CD4-positive, alpha-beta memory T cell (primary cell): ENCODE results near the gene SCP2. TPM values are rescaled to one million over a fixed set of nuclear protein-coding genes. Genes with fewer than 3 reads are reported as not detected.
A peak's percentile ranks its signal among the peaks of the same experiment; 100 is the strongest.

Experiments used
- CTCF ChIA-PET: fragments of 350-600 bp; sonication (Branson Sonifier 250); formaldehyde crosslinking; loops from one replicate; lab custom pipeline; 2021; ENCODE audit warnings: inconsistent platforms; ENCODE audit not compliant: partially characterized antibody; lab: Charles Lee
- POLR2A ChIA-PET: fragments of 350-600 bp; sonication (Branson Sonifier 250); formaldehyde crosslinking; loops from one replicate; lab custom pipeline; 2021; ENCODE audit not compliant: partially characterized antibody; lab: Charles Lee
- DNase-seq, 5 donors: peaks; one replicate each; pipeline versions ENCODE4 v3.0.0 to v3.0.0-alpha.2; 2020 to 2022; ENCODE audit warnings: mixed read lengths in 1 of 5
- H3K27ac ChIP-seq: one replicate; pipeline ENCODE4 v1.7.0; 2013; ENCODE audit warnings: low read depth, low read length
- H3K27me3 ChIP-seq: 2 replicates; pipeline ENCODE4 v1.7.0; 2013; ENCODE audit warnings: mild to moderate bottlenecking, low read length, moderate library complexity; ENCODE audit not compliant: insufficient read depth
- H3K36me3 ChIP-seq: 2 replicates; pipeline ENCODE4 v1.7.0; 2013; ENCODE audit warnings: mild to moderate bottlenecking, low read length, moderate library complexity; ENCODE audit not compliant: insufficient read depth
- H3K4me1 ChIP-seq: 2 replicates; pipeline ENCODE4 v1.7.0; 2013; ENCODE audit warnings: mild to moderate bottlenecking, low read length, moderate library complexity; ENCODE audit not compliant: insufficient read depth
- H3K4me3 ChIP-seq, 2 donors: one replicate each; pipeline ENCODE4 v1.7.0; 2013; ENCODE audit warnings: low read length in 2 of 2, mild to moderate bottlenecking in 1 of 2
- H3K9me3 ChIP-seq, 2 donors: one replicate each; pipeline ENCODE4 v1.7.0; 2013; ENCODE audit warnings: low read length in 2 of 2, control low read depth in 1 of 2; ENCODE audit not compliant: control insufficient read depth in 1 of 2
- H3K27ac Mint-ChIP-seq, 7 donors: one replicate each; pipeline ENCODE4 v1.8.0; 2020 to 2021; ENCODE audit warnings: mixed read lengths in 7 of 7, mild to moderate bottlenecking in 6 of 7, inconsistent platforms in 3 of 7, moderate library complexity in 3 of 7
- H3K27me3 Mint-ChIP-seq, 2 donors: one replicate each; pipeline ENCODE4 v1.8.0; 2020 to 2021; ENCODE audit warnings: mixed read lengths in 2 of 2
- H3K36me3 Mint-ChIP-seq, 2 donors: one replicate each; pipeline ENCODE4 v1.8.0; 2020 to 2021; ENCODE audit warnings: mixed read lengths in 2 of 2, inconsistent platforms in 1 of 2, mild to moderate bottlenecking in 1 of 2
- H3K4me1 Mint-ChIP-seq, 4 donors: one replicate each; pipeline ENCODE4 v1.8.0; 2020 to 2021; ENCODE audit warnings: mixed read lengths in 4 of 4, mild to moderate bottlenecking in 1 of 4
- H3K4me3 Mint-ChIP-seq, 8 donors: one replicate each; pipeline ENCODE4 v1.8.0; 2020 to 2021; ENCODE audit warnings: mixed read lengths in 8 of 8, mild to moderate bottlenecking in 7 of 8, moderate library complexity in 6 of 8, inconsistent platforms in 3 of 8
- H3K9me3 Mint-ChIP-seq, 8 donors: one replicate each; pipeline ENCODE4 v1.8.0; 2020 to 2021; ENCODE audit warnings: mixed read lengths in 8 of 8, mild to moderate bottlenecking in 5 of 8, inconsistent platforms in 3 of 8, moderate library complexity in 1 of 8
- intact Hi-C: fragments of 100-400 bp; cut with micrococcal nuclease; formaldehyde crosslinking; loops from one replicate; pipeline ENCODE4 v1.15.1; 2023
- polyA plus RNA-seq, 2 donors: library from polyadenylated mRNA; unstranded; fragments of 300-500 nt; fragmentation: Illumina TruSeq; gene quantifications; one replicate each; pipeline ENCODE4 v1.2.3, GENCODE V29; 2021
- total RNA-seq, 2 experiments: library from RNA; stranded (reverse); gene quantifications; one replicate each; pipeline ENCODE4 v1.2.3, GENCODE V29; 2021

SCP2 gene
- total and polyA plus RNA-seq, 4 experiments from 2014 or later: 49.7 to 260 (median 98.8) TPM

DNA sequence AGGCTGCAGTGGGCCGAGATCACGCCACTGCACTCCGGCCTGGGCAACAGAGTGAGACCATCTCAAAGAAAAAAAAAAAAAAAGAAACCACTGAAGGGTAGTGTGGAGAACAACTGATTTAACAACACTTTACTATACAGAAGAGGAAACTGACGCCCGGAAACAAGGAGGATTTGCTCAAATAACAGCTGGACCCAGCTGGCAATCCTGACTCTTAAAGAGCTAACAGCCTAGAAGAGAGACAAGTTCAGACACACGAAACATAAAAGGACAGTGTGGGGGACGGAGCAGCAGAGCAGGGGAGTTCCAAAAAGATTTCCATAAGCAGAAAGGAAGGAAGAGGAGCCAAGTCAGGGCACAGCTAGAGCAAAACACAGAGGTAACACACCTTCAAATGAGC, 9.9 kb upstream of the SCP2 start:
- Histone ChIP-seq H3K27me3 (no peaks in the 10 kb centered on the region), H3K27ac (no peak overlapping the region), H3K4me3 (no peak overlapping the region), H3K4me1 (peaks cover 24% of the 10 kb centered on the region), H3K9me3 (no peaks in the 10 kb centered on the region), H3K36me3 (no peaks in the 10 kb centered on the region)
- ChIA-PET POLR2A (interaction anchor here (0.9 to 2.2 kb wide), 2 partner anchors 10 to 15 kb away, joined by 3 to 7 read pairs; partner anchors contain the start of gene SCP2), CTCF (interaction anchor here (1.1 to 1.4 kb wide), 2 partner anchors 10 to 13 kb away, joined by 3 read pairs; partner anchors contain the start of gene SCP2)
- intact Hi-C loops: no loop called here
- Mint-ChIP-seq H3K9me3 (no peaks in the 10 kb centered on the region), H3K27me3 (no peaks in the 10 kb centered on the region), H3K4me1 (peaks cover 25 to 35% (median 27%) of the 10 kb centered on the region in 4 donors), H3K27ac (peak overlapping the region in 2 of 7 donors; percentile 2 to 30), H3K36me3 (peaks cover 7 to 8% of the 10 kb centered on the region in 2 donors), H3K4me3 (no peak overlapping the region)
- DNase-seq: no peak

GRCh38 chr1:52917581-52917980, 9.5 kb upstream of the SCP2 start:
- peaks cover 26 to 35% (median 27%) of the 10 kb centered on the region in 4 donors for H3K4me1 Mint-ChIP-seq
- Histone ChIP-seq H3K9me3 (no peaks in the 10 kb centered on the region), H3K27me3 (no peaks in the 10 kb centered on the region), H3K4me1 (peaks cover 28% of the 10 kb centered on the region), H3K4me3 (no peak overlapping the region), H3K27ac (no peak overlapping the region), H3K36me3 (no peaks in the 10 kb centered on the region)
- no peaks in the 10 kb centered on the region for H3K27me3 Mint-ChIP-seq
- ChIA-PET POLR2A (interaction anchor here (0.9 to 2.2 kb wide), 2 partner anchors 10 to 15 kb away, joined by 3 to 7 read pairs; partner anchors contain the start of gene SCP2), CTCF (interaction anchor here (1.1 to 1.5 kb wide), 4 partner anchors 10 to 263 kb away, joined by 3 read pairs; partner anchors contain the start of gene SCP2)
- no peak overlapping the region for H3K4me3 Mint-ChIP-seq
- no peak for DNase-seq
- intact Hi-C loops: no loop called here
- no peak overlapping the region for H3K27ac Mint-ChIP-seq
- H3K9me3 Mint-ChIP-seq: no peaks in the 10 kb centered on the region
- peaks cover 7 to 8% of the 10 kb centered on the region in 2 donors for H3K36me3 Mint-ChIP-seq

DNA sequence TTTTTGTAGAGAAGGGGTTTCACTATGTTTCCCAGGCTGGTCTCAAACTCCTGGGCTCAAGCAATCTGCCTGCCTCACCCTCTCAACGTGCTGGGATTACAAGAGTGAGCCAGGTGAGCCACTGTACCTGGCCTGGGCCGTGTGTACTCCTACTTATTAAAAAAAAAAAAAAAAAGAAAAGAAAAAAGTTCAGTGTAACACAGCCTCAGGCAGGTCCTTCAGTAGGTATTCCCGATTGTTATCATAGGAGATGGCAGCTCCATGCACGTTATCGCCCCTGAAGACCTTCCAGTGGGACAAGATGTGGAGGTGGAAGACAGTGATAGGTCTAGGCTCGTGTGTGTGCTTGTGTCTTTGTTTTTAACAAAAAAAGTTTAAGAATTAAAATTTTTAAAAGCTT, 8.9 kb upstream of the SCP2 start:
- Histone ChIP-seq H3K36me3 (no peaks in the 10 kb centered on the region), H3K9me3 (no peaks in the 10 kb centered on the region), H3K4me1 (peaks cover 29% of the 10 kb centered on the region), H3K27ac (no peak overlapping the region), H3K27me3 (no peaks in the 10 kb centered on the region), H3K4me3 (no peak overlapping the region)
- Mint-ChIP-seq H3K27ac (peak overlapping the region in 1 of 7 donors; percentile 63), H3K36me3 (peaks cover 6 to 7% of the 10 kb centered on the region in 2 donors), H3K4me3 (no peak overlapping the region), H3K9me3 (no peaks in the 10 kb centered on the region), H3K4me1 (peaks cover 26 to 35% (median 27%) of the 10 kb centered on the region in 4 donors), H3K27me3 (no peaks in the 10 kb centered on the region)
- no peak for DNase-seq
- intact Hi-C loops: no loop called here
- ChIA-PET POLR2A (interaction anchor here (2.2 kb wide), 1 partner anchor 9 kb away, joined by 7 read pairs; the partner anchor contains the start of gene SCP2), CTCF (interaction anchor here (1.0 to 2.5 kb wide), 6 partner anchors 9 to 263 kb away, joined by 3 to 7 read pairs (median 3); partner anchors contain the start of gene SCP2)

DNA sequence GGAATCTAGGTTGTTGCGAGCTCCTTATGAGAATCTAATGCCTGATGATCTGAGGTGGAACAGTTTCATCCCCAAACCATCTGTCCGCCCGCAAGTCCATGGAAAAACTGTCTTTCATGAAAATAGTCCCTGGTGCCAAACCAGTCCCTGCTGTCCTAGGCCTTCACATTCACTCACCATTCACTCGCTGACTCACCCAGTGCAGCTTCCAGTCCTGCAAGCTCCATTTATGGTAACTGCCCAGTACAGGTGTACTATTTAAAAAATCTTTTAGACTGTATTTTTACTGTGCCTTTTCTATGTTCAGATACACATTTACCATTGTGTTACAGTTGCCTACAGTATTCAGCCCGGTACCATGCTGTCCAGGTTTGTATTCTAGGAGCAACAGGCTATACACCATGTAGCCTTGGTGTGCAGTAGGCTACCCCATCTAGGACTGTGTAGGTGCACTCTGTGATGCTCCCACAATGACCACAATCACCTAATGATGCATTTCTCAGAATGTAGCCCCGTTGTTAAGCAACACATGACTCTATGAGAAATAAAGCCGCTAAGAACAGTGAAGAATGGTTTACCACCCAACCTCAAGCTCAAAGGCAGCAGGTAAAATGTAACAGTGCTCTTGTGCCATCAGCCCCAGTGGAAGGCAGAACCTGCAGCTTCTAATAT, 7.9 kb upstream of the SCP2 start:
- intact Hi-C loops: no loop called here
- Mint-ChIP-seq H3K27me3 (no peaks in the 10 kb centered on the region), H3K4me1 (peaks cover 26 to 35% (median 27%) of the 10 kb centered on the region in 4 donors), H3K9me3 (no peaks in the 10 kb centered on the region), H3K36me3 (peaks cover 4 to 7% of the 10 kb centered on the region in 2 donors), H3K4me3 (peak overlapping the region in 3 of 8 donors; percentile 11 to 33 (median 21)), H3K27ac (peak overlapping the region; percentile 31 to 85 (median 62))
- Histone ChIP-seq H3K36me3 (no peaks in the 10 kb centered on the region), H3K4me3 (no peak overlapping the region), H3K27ac (no peak overlapping the region), H3K4me1 (peaks cover 29% of the 10 kb centered on the region), H3K27me3 (no peaks in the 10 kb centered on the region), H3K9me3 (no peaks in the 10 kb centered on the region)
- DNase-seq: peak in 1 of 5 donors; percentile 11
- POLR2A ChIA-PET: interaction anchor here (0.5 to 2.2 kb wide), 3 partner anchors 8 to 28 kb away, joined by 3 to 7 read pairs (median 4); partner anchors contain the start of gene SCP2
- CTCF ChIA-PET: interaction anchor here (1.0 to 2.5 kb wide), 4 partner anchors 13 to 262 kb away, joined by 3 to 7 read pairs (median 3); no protein-coding TSS in a partner anchor

- Histone ChIP-seq H3K9me3 (no peaks in the 10 kb centered on the region), H3K4me3 (no peak overlapping the region), H3K27me3 (no peaks in the 10 kb centered on the region), H3K4me1 (peaks cover 29% of the 10 kb centered on the region), H3K36me3 (no peaks in the 10 kb centered on the region), H3K27ac (no peak overlapping the region)
- Mint-ChIP-seq H3K9me3 (no peaks in the 10 kb centered on the region), H3K4me3 (peak overlapping the region in 7 of 8 donors; percentile 33 to 89 (median 80)), H3K27me3 (no peaks in the 10 kb centered on the region), H3K36me3 (peaks cover 4 to 7% of the 10 kb centered on the region in 2 donors), H3K27ac (peak overlapping the region in 6 of 7 donors; percentile 31 to 85 (median 72)), H3K4me1 (peaks cover 26 to 35% (median 27%) of the 10 kb centered on the region in 4 donors)
- ChIA-PET CTCF (interaction anchor here (2.5 to 2.9 kb wide), 4 partner anchors 8 to 217 kb away, joined by 6 to 12 read pairs (median 9); no protein-coding TSS in a partner anchor), POLR2A (interaction anchor here (0.6 kb wide), 1 partner anchor 27 kb away, joined by 4 read pairs; no protein-coding TSS in a partner anchor)
- intact Hi-C loops: loop anchor here (2.0 to 10.0 kb wide), 2 partner anchors 95 to 217 kb away; no protein-coding TSS in a partner anchor
- DNase-seq: no peak
Observed at GRCh38 chr1:52919723-52920483, 7.2 kb upstream of the SCP2 start.

- H3K27ac ChIP-seq: peak overlapping the region; percentile 54
- peaks cover 26 to 35% (median 27%) of the 10 kb centered on the region in 4 donors for H3K4me1 Mint-ChIP-seq
- CTCF ChIA-PET: interaction anchor here (0.6 to 2.9 kb wide), 7 partner anchors 9 to 263 kb away, joined by 3 to 12 read pairs (median 6); no protein-coding TSS in a partner anchor
- H3K36me3 Mint-ChIP-seq: peaks cover 2 to 3% of the 10 kb centered on the region in 2 donors
- H3K9me3 Mint-ChIP-seq: no peaks in the 10 kb centered on the region
- peak overlapping the region in 1 of 2 donors; percentile 69 for H3K4me3 ChIP-seq
- H3K27me3 Mint-ChIP-seq: no peaks in the 10 kb centered on the region
- H3K27me3 ChIP-seq: no peaks in the 10 kb centered on the region
- POLR2A ChIA-PET: interaction anchor here (1.0 to 1.7 kb wide), 5 partner anchors 78 to 275 kb away, joined by 3 to 10 read pairs (median 8); partner anchors contain the start of genes CPT2, ZYG11A and ZYG11B
- no peaks in the 10 kb centered on the region for H3K36me3 ChIP-seq
- intact Hi-C loops: loop anchor here (2.0 to 10.0 kb wide), 2 partner anchors 94 to 218 kb away; no protein-coding TSS in a partner anchor
- H3K27ac Mint-ChIP-seq: peak overlapping the region; percentile 47 to 92 (median 67)
- no peaks in the 10 kb centered on the region for H3K9me3 ChIP-seq
- peaks cover 29% of the 10 kb centered on the region for H3K4me1 ChIP-seq
- DNase-seq: no peak
- H3K4me3 Mint-ChIP-seq: peak overlapping the region; percentile 79 to 93 (median 85)
Observed at GRCh38 chr1:52920791-52921291, 6.2 kb upstream of the SCP2 start.
